CD4-positive, alpha-beta T cell (primary cell): ENCODE measurements around the gene HOXB8. TPM values are rescaled to one million over a fixed set of nuclear protein-coding genes. Genes with fewer than 3 reads are reported as not detected.
A peak's percentile ranks its signal among the peaks of the same experiment; 100 is the strongest.

Experiments used
- ATAC-seq: fragments of 200-7000 bp; cut with Tn5 transposase; one replicate; pipeline ENCODE4 v1.10.0; 2022; ENCODE audit warnings: mild to moderate bottlenecking; ENCODE audit not compliant: poor library complexity
- CTCF ChIA-PET: fragments of 350-600 bp; sonication (Branson Sonifier 250); formaldehyde crosslinking; loops from one replicate; lab custom pipeline; 2021; ENCODE audit warnings: antibody characterized with exemption, inconsistent platforms; lab: Charles Lee
- POLR2A ChIA-PET: fragments of 350-600 bp; sonication (Branson Sonifier 250); formaldehyde crosslinking; loops from one replicate; lab custom pipeline; 2021; ENCODE audit warnings: antibody characterized with exemption, inconsistent platforms; lab: Charles Lee
- DNase-seq, 14 experiments: peaks; one replicate each; pipeline ENCODE4 v3.0.0-alpha.2; 2013 to 2020; ENCODE audit warnings: mixed read lengths in 2 of 14
- H3K27ac ChIP-seq, 2 donors: one replicate each; pipeline versions ENCODE4 v1.5.1 to v1.7.0; 2013; ENCODE audit warnings: low read length in 2 of 2, low read depth in 1 of 2, mild to moderate bottlenecking in 1 of 2
- H3K27me3 ChIP-seq, 2 experiments: 1 replicate in 1 of 2; 2 replicates in 1 of 2; pipeline versions ENCODE4 v1.6.1 to v1.7.0; 2013; ENCODE audit warnings: low read length in 2 of 2, control low read depth in 1 of 2, mild to moderate bottlenecking in 1 of 2, moderate library complexity in 1 of 2; ENCODE audit not compliant: insufficient read depth in 2 of 2, control insufficient read depth in 1 of 2
- H3K36me3 ChIP-seq: one replicate; pipeline ENCODE4 v1.6.1; 2013; ENCODE audit warnings: low read length, control low read depth; ENCODE audit not compliant: insufficient read depth
- H3K4me1 ChIP-seq: one replicate; pipeline ENCODE4 v1.6.1; 2013; ENCODE audit warnings: low read length, control low read depth; ENCODE audit not compliant: insufficient read depth
- H3K4me3 ChIP-seq: one replicate; pipeline ENCODE4 v1.5.1; 2013; ENCODE audit warnings: mild to moderate bottlenecking, low read length, moderate library complexity
- H3K9me3 ChIP-seq, 2 experiments: 1 replicate in 1 of 2; 2 replicates in 1 of 2; pipeline versions ENCODE4 v1.6.1 to v1.7.0; 2013; ENCODE audit warnings: low read length in 2 of 2, mild to moderate bottlenecking in 2 of 2, control low read depth in 1 of 2, moderate library complexity in 1 of 2; ENCODE audit not compliant: control insufficient read depth in 1 of 2, insufficient read depth in 1 of 2
- H3K27ac Mint-ChIP-seq: one replicate; pipeline ENCODE4 v1.8.0; 2020; ENCODE audit warnings: mixed read lengths
- H3K27me3 Mint-ChIP-seq: one replicate; pipeline ENCODE4 v1.8.0; 2021; ENCODE audit warnings: mixed read lengths
- H3K36me3 Mint-ChIP-seq: one replicate; pipeline ENCODE4 v1.8.0; 2021; ENCODE audit warnings: low read depth, mixed read lengths
- H3K4me1 Mint-ChIP-seq: one replicate; pipeline ENCODE4 v1.8.0; 2021; ENCODE audit warnings: low read depth, mixed read lengths
- H3K4me3 Mint-ChIP-seq: one replicate; pipeline ENCODE4 v1.8.0; 2020; ENCODE audit warnings: mild to moderate bottlenecking, mixed read lengths
- H3K9me3 Mint-ChIP-seq: one replicate; pipeline ENCODE4 v1.8.0; 2020; ENCODE audit warnings: mixed read lengths
- intact Hi-C, 2 experiments: fragments of 100-400 bp; cut with DNase I in 1 of 2; cut with micrococcal nuclease in 1 of 2; formaldehyde crosslinking; loops; one replicate each; pipeline versions ENCODE4 v1.15.1 to v1.9.0; 2023 to 2025; cut with DNase I, micrococcal nuclease
- total RNA-seq, 174 experiments: library from RNA in 2 of 174; stranded (reverse) in 2 of 174; gene quantifications; one replicate each; pipeline ENCODE4 v1.2.3 and lab custom pipeline; 2021 to 2026
- TF ChIP-seq, protein P1 (sequence below): fragments of 200-600 bp; IDR thresholded peaks from one replicate; pipeline ENCODE4 v1.8.0; 2022; ENCODE audit warnings: antibody characterized with exemption, mild to moderate bottlenecking

HOXB8 gene
- total RNA-seq, 2 experiments from 2014 or later, result not detected

DNA sequence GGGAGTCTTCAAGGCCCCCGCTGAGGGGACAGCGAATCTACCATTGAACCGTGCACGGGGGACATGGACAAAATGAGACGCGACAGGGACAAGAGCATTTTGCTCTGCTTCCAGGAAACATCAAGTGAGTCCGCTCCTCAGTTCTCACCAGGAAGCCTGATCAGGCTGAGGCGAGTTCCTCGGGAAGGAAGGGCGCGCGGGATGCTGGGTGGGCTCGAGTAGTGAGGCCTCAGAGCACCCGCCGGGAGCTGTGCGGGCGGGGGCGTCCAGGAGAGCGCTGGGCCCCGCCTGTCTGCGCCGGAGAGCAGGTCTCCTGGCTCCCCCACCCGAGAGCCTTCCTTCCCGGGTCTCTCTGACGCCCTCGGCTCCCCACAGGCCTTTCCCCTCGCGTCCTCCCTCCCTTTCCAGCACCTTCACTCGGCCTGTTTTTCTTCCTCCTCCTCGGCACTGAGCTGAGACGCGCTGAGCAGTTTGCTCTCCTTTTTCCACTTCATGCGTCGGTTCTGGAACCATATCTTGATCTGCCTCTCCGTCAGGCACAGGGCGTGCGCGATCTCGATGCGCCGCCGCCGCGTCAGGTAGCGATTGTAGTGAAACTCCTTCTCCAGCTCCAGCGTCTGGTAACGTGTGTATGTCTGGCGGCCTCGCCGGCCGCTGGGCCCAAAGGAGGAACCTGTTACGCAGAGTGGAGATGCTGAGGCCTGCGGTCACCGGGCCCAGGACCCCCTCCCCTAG lies 18.9 kb downstream of the HOXB8 start:
- H3K4me3 ChIP-seq, result peak overlapping the region; percentile 29
- H3K27ac ChIP-seq, result no peak overlapping the region
- H3K4me3 Mint-ChIP-seq, result peak overlapping the region; percentile 69
- no peak overlapping the region for H3K27ac Mint-ChIP-seq
- peak in 6 of 14 experiments; percentile 27 to 63 (median 44) for DNase-seq
- peaks cover 0 to 24% of the 10 kb centered on the region in 2 experiments for H3K9me3 ChIP-seq
- H3K27me3 ChIP-seq, result peaks cover 86 to 95% of the 10 kb centered on the region in 2 experiments
- intact Hi-C loops, result no loop called here
- TF ChIP-seq, protein P1, sequence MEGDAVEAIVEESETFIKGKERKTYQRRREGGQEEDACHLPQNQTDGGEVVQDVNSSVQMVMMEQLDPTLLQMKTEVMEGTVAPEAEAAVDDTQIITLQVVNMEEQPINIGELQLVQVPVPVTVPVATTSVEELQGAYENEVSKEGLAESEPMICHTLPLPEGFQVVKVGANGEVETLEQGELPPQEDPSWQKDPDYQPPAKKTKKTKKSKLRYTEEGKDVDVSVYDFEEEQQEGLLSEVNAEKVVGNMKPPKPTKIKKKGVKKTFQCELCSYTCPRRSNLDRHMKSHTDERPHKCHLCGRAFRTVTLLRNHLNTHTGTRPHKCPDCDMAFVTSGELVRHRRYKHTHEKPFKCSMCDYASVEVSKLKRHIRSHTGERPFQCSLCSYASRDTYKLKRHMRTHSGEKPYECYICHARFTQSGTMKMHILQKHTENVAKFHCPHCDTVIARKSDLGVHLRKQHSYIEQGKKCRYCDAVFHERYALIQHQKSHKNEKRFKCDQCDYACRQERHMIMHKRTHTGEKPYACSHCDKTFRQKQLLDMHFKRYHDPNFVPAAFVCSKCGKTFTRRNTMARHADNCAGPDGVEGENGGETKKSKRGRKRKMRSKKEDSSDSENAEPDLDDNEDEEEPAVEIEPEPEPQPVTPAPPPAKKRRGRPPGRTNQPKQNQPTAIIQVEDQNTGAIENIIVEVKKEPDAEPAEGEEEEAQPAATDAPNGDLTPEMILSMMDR, result no peak
- peaks cover 47% of the 10 kb centered on the region for H3K4me1 Mint-ChIP-seq
- H3K27me3 Mint-ChIP-seq, result peaks cover 98% of the 10 kb centered on the region
- ChIA-PET CTCF (interaction anchor here (0.9 to 5.0 kb wide), 4 partner anchors 22 to 260 kb away, joined by 3 to 24 read pairs (median 4); no protein-coding TSS in a partner anchor), POLR2A (interaction anchor here (1.0 kb wide), 1 partner anchor 12 kb away, joined by 3 read pairs; no protein-coding TSS in a partner anchor)
- peaks cover 53% of the 10 kb centered on the region for H3K4me1 ChIP-seq
- peak; percentile 48 for ATAC-seq
- no peaks in the 10 kb centered on the region for H3K36me3 Mint-ChIP-seq
- no peaks in the 10 kb centered on the region for H3K9me3 Mint-ChIP-seq
- no peaks in the 10 kb centered on the region for H3K36me3 ChIP-seq

DNA sequence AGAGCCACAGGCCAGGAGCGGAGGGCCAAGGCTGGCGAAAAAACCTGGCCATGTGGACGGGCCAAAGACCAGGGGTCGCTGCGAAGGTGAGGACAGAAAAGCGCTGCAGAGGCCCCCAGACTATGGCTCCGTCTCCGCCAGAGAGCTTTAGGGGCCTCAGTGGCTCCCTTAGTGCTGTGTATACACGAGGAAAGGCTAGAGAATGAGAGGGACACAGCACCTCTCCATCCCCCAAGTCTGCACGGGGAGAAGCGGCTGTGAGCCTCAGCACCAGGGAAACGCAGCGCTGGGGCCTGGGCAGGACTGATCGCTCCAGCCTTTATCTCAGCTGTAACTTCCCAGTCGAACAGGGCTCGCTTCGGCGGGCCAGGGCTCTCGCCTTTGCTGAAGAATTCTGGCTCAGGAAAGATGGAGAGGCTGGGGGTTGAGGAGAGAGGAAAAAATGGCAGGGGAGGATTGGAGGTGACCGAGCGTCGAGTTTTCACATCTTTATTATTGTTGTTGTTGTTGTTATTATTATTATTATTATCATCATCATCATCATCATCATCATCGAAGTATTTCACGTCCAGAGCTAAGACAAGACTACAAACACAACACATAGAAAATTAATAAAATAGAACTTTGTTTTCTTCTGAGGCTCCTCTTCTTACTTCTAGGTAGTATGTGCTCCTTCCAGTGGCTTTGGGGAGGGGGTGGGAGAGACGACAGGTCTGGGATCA lies 19.7 kb downstream of the HOXB8 start:
- DNase-seq, result no peak
- Mint-ChIP-seq H3K36me3 (no peaks in the 10 kb centered on the region), H3K9me3 (no peaks in the 10 kb centered on the region), H3K4me1 (peaks cover 47% of the 10 kb centered on the region), H3K27ac (no peak overlapping the region), H3K4me3 (no peak overlapping the region), H3K27me3 (peaks cover 98% of the 10 kb centered on the region)
- TF ChIP-seq, protein P1, result no peak
- Histone ChIP-seq H3K27ac (no peak overlapping the region), H3K36me3 (no peaks in the 10 kb centered on the region), H3K27me3 (peaks cover 86 to 95% of the 10 kb centered on the region in 2 experiments), H3K4me3 (no peak overlapping the region), H3K4me1 (peaks cover 53% of the 10 kb centered on the region), H3K9me3 (peaks cover 0 to 24% of the 10 kb centered on the region in 2 experiments)
- ATAC-seq, result no peak
- ChIA-PET POLR2A (interaction anchor here (0.7 kb wide), 1 partner anchor 484 kb away, joined by 3 read pairs; no protein-coding TSS in a partner anchor), CTCF (interaction anchor here (0.6 to 5.0 kb wide), 7 partner anchors 19 to 259 kb away, joined by 3 to 24 read pairs (median 3); no protein-coding TSS in a partner anchor)
- intact Hi-C loops, result no loop called here

DNA sequence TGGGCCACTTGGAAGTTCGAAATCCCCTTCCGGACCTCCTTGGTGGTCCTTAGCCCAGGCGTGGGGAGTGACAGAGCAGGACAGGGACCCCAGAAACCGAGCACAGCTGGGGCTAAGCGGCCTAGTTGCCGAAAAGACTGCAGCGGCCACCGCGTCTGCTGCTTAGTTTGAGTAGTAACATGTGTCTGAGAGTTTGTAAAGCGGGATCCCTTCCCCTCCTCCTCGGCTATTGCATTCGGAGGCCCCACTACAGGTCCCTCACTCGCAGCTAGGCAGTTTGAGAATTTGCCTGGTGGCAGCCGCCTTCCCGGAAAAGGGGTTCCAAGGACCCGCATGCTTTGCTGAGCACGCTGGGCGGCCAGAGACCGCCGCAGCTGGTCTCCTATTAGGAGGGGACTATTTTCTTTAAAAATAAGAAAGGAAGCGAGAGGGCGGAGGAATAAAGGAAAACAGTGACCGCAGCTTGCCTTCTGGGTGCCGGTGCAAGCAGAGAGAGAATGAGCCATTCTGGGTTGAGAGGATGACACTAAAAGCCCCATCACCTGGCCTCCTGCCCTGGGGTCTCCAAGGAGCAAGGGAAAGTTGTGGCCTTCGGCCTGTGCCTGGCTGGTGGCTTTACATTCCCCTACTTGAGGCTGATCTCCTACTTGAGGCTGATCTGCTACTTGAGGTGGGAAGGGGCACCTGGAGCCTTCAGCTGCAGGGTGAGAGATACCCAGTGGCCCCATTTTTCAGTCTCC lies 20.4 kb downstream of the HOXB8 start:
- Mint-ChIP-seq H3K9me3 (no peaks in the 10 kb centered on the region), H3K4me3 (no peak overlapping the region), H3K36me3 (no peaks in the 10 kb centered on the region), H3K27ac (no peak overlapping the region), H3K4me1 (peaks cover 47% of the 10 kb centered on the region), H3K27me3 (peaks cover 98% of the 10 kb centered on the region)
- ChIA-PET POLR2A (interaction anchor here (0.7 kb wide), 1 partner anchor 483 kb away, joined by 3 read pairs; no protein-coding TSS in a partner anchor), CTCF (interaction anchor here (1.1 to 5.0 kb wide), 6 partner anchors 20 to 260 kb away, joined by 3 to 24 read pairs (median 4); no protein-coding TSS in a partner anchor)
- H3K36me3 ChIP-seq, result no peaks in the 10 kb centered on the region
- peaks cover 83 to 94% of the 10 kb centered on the region in 2 experiments for H3K27me3 ChIP-seq
- intact Hi-C loops, result loop anchor here (1.0 to 5.0 kb wide), 4 partner anchors 102 to 512 kb away; no protein-coding TSS in a partner anchor
- TF ChIP-seq, protein P1, result no peak
- DNase-seq, result no peak
- no peak overlapping the region for H3K27ac ChIP-seq
- peaks cover 0 to 24% of the 10 kb centered on the region in 2 experiments for H3K9me3 ChIP-seq
- no peak for ATAC-seq
- no peak overlapping the region for H3K4me3 ChIP-seq
- H3K4me1 ChIP-seq, result peaks cover 53% of the 10 kb centered on the region
